22Rv1 (cell line): ENCODE measurements around the gene NUP210L.
"Not testable (repeated sequence)": the region's sequence is repeated elsewhere in the genome, so short reads cannot be mapped to it uniquely, and the experiment has no call there.

Source experiments
- ZFX ChIP-seq: fragments of 450-650 bp; IDR thresholded peaks from 2 replicates; pipeline ENCODE4 v1.6.1; 2017; ENCODE audit warnings: antibody characterized with exemption, borderline replicate concordance
- TF ChIP-seq, protein P1 (sequence below): fragments of 450-650 bp; IDR thresholded peaks from 2 replicates; pipeline ENCODE4 v1.5.1; 2017; ENCODE audit warnings: mild to moderate bottlenecking

DNA sequence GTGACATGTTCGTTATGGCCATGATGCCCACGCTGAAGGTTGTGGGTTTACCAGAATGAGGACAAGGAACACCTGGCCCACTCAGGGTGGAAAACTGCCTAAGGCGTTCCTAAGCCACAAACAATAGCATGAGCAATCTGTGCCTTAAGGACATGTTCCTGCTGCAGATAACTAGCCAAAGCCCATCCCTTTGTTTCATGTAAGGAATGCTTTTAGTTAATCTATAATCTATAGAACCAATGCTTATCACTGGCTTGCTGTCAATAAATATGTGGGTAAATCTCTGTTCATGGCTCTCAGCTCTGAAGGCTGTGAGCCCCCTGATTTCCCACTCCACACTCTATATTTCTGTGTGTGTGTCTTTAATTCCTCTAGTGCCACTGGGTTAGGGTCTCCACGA lies 107.4 kb downstream of the NUP210L start:
- TF ChIP-seq, protein P1, sequence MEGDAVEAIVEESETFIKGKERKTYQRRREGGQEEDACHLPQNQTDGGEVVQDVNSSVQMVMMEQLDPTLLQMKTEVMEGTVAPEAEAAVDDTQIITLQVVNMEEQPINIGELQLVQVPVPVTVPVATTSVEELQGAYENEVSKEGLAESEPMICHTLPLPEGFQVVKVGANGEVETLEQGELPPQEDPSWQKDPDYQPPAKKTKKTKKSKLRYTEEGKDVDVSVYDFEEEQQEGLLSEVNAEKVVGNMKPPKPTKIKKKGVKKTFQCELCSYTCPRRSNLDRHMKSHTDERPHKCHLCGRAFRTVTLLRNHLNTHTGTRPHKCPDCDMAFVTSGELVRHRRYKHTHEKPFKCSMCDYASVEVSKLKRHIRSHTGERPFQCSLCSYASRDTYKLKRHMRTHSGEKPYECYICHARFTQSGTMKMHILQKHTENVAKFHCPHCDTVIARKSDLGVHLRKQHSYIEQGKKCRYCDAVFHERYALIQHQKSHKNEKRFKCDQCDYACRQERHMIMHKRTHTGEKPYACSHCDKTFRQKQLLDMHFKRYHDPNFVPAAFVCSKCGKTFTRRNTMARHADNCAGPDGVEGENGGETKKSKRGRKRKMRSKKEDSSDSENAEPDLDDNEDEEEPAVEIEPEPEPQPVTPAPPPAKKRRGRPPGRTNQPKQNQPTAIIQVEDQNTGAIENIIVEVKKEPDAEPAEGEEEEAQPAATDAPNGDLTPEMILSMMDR: not testable (repeated sequence)
- not testable (repeated sequence) for TF ChIP-seq ZFX
